Activated CD8-positive, alpha-beta T cell treated with anti-CD3 and anti-CD28 coated beads for 36 hours (primary cell): ENCODE data around the gene CLSTN2. TPM values are rescaled to one million over a fixed set of nuclear protein-coding genes. Genes with fewer than 3 reads are reported as not detected.

Source experiments
- ATAC-seq: fragments of 200-7000 bp; cut with Tn5 transposase; one replicate; pipeline ENCODE4 v1.10.0; 2021; ENCODE audit warnings: mild to moderate bottlenecking, moderate library complexity
- CTCF ChIA-PET: fragments of 350-600 bp; sonication (Branson Sonifier 250); formaldehyde crosslinking; loops from one replicate; lab custom pipeline; 2021; ENCODE audit warnings: antibody characterized with exemption; lab: Charles Lee
- POLR2A ChIA-PET: fragments of 350-600 bp; sonication (Branson Sonifier 250); formaldehyde crosslinking; loops from one replicate; lab custom pipeline; 2021; ENCODE audit warnings: antibody characterized with exemption; lab: Charles Lee
- DNase-seq: peaks from one replicate; pipeline ENCODE4 v3.0.0-alpha.2; 2020
- H3K27ac Mint-ChIP-seq: one replicate; pipeline ENCODE4 v1.8.0; 2021; ENCODE audit warnings: mild to moderate bottlenecking, mixed read lengths
- H3K27me3 Mint-ChIP-seq: one replicate; pipeline ENCODE4 v1.8.0; 2021; ENCODE audit warnings: mixed read lengths
- H3K36me3 Mint-ChIP-seq: one replicate; pipeline ENCODE4 v1.8.0; 2021; ENCODE audit warnings: low read depth, mixed read lengths
- H3K4me1 Mint-ChIP-seq: one replicate; pipeline ENCODE4 v1.8.0; 2021; ENCODE audit warnings: low read depth, mixed read lengths
- H3K4me3 Mint-ChIP-seq: one replicate; pipeline ENCODE4 v1.8.0; 2021; ENCODE audit warnings: mild to moderate bottlenecking, moderate library complexity, mixed read lengths
- H3K9me3 Mint-ChIP-seq: one replicate; pipeline ENCODE4 v1.8.0; 2021; ENCODE audit warnings: mixed read lengths
- CTCF ChIP-seq: fragments of 200-600 bp; IDR thresholded peaks from one replicate; pipeline ENCODE4 v1.8.0; 2022; ENCODE audit warnings: antibody characterized with exemption, mild to moderate bottlenecking
- intact Hi-C: fragments of 100-400 bp; cut with micrococcal nuclease; formaldehyde crosslinking; loops from one replicate; pipeline ENCODE4 v1.10.0; 2022
- total RNA-seq, 2 experiments: library from RNA; stranded (reverse); gene quantifications; one replicate each; pipeline ENCODE4 v1.2.3, GENCODE V29; 2021

CLSTN2 gene
- total RNA-seq, 2 experiments from 2014 or later = not detected

GRCh38 chr3:140443073-140443472 is 508.1 kb downstream of the CLSTN2 start:
- ATAC-seq (no peak), DNase-seq (no peak)
- H3K27ac Mint-ChIP-seq = no peak overlapping the region
- intact Hi-C loops = no loop called here
- H3K9me3 Mint-ChIP-seq = no peaks in the 10 kb centered on the region
- ChIA-PET POLR2A (no interaction called here), CTCF (no interaction called here)
- no peak for TF ChIP-seq CTCF
- no peaks in the 10 kb centered on the region for H3K36me3 Mint-ChIP-seq
- no peaks in the 10 kb centered on the region for H3K4me1 Mint-ChIP-seq
- no peak overlapping the region for H3K4me3 Mint-ChIP-seq
- H3K27me3 Mint-ChIP-seq = peaks cover 3% of the 10 kb centered on the region

GRCh38 chr3:140443806-140444205 is 508.8 kb downstream of the CLSTN2 start:
- no peak overlapping the region for H3K27ac Mint-ChIP-seq
- H3K4me1 Mint-ChIP-seq = no peaks in the 10 kb centered on the region
- H3K4me3 Mint-ChIP-seq = no peak overlapping the region
- peaks cover 3% of the 10 kb centered on the region for H3K27me3 Mint-ChIP-seq
- intact Hi-C loops = no loop called here
- DNase-seq (no peak), ATAC-seq (no peak)
- POLR2A ChIA-PET = no interaction called here
- H3K36me3 Mint-ChIP-seq = no peaks in the 10 kb centered on the region
- CTCF ChIA-PET = no interaction called here
- no peak for TF ChIP-seq CTCF
- no peaks in the 10 kb centered on the region for H3K9me3 Mint-ChIP-seq

GRCh38 chr3:140446734-140447133 is 511.7 kb downstream of the CLSTN2 start:
- Mint-ChIP-seq H3K4me1 (no peaks in the 10 kb centered on the region), H3K9me3 (no peaks in the 10 kb centered on the region), H3K36me3 (no peaks in the 10 kb centered on the region), H3K27ac (no peak overlapping the region), H3K27me3 (no peaks in the 10 kb centered on the region), H3K4me3 (no peak overlapping the region)
- ATAC-seq (no peak), DNase-seq (no peak)
- POLR2A ChIA-PET = no interaction called here
- no peak for TF ChIP-seq CTCF
- intact Hi-C loops = no loop called here
- CTCF ChIA-PET = no interaction called here

GRCh38 chr3:140447136-140447535 is 512.2 kb downstream of the CLSTN2 start:
- no peak overlapping the region for H3K27ac Mint-ChIP-seq
- no peak for TF ChIP-seq CTCF
- DNase-seq (no peak), ATAC-seq (no peak)
- intact Hi-C loops = no loop called here
- no peak overlapping the region for H3K4me3 Mint-ChIP-seq
- no peaks in the 10 kb centered on the region for H3K36me3 Mint-ChIP-seq
- ChIA-PET POLR2A (no interaction called here), CTCF (no interaction called here)
- H3K9me3 Mint-ChIP-seq = no peaks in the 10 kb centered on the region
- H3K27me3 Mint-ChIP-seq = no peaks in the 10 kb centered on the region
- H3K4me1 Mint-ChIP-seq = no peaks in the 10 kb centered on the region

- intact Hi-C loops = no loop called here
- DNase-seq = no peak
These were observed 513.0 kb downstream of the CLSTN2 start for GRCh38 chr3:140448001-140448400.

More at GRCh38 chr3:140448001-140448400, 513.0 kb downstream of the CLSTN2 start:
- ATAC-seq = no peak
- Mint-ChIP-seq H3K36me3 (no peaks in the 10 kb centered on the region), H3K4me1 (no peaks in the 10 kb centered on the region), H3K27ac (no peak overlapping the region), H3K27me3 (no peaks in the 10 kb centered on the region), H3K4me3 (no peak overlapping the region), H3K9me3 (no peaks in the 10 kb centered on the region)
- POLR2A ChIA-PET = no interaction called here
- CTCF ChIA-PET = no interaction called here
- TF ChIP-seq CTCF = no peak
